ENCODE data around the gene CEP68.

DNA sequence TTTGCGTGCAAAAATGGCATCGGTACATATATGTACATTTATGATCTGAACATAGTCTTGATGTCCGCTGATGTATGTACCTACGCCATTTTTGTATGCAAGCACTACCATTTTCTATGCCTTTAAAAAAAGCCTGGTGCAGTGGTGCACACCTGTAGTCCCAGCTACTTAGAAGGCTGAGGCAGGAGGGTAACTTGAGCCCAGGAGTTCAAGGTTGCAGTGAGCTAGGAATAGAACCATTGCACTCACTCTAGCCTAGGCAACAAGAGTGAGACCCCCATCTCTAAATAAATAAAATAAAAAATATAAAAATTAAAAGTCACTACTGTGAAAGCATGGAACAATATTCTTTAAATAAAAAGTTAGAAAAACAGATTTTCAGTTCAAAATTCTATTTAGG, 57.0 kb downstream of the CEP68 start:
- TF ChIP-seq, protein P1, sequence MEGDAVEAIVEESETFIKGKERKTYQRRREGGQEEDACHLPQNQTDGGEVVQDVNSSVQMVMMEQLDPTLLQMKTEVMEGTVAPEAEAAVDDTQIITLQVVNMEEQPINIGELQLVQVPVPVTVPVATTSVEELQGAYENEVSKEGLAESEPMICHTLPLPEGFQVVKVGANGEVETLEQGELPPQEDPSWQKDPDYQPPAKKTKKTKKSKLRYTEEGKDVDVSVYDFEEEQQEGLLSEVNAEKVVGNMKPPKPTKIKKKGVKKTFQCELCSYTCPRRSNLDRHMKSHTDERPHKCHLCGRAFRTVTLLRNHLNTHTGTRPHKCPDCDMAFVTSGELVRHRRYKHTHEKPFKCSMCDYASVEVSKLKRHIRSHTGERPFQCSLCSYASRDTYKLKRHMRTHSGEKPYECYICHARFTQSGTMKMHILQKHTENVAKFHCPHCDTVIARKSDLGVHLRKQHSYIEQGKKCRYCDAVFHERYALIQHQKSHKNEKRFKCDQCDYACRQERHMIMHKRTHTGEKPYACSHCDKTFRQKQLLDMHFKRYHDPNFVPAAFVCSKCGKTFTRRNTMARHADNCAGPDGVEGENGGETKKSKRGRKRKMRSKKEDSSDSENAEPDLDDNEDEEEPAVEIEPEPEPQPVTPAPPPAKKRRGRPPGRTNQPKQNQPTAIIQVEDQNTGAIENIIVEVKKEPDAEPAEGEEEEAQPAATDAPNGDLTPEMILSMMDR (IDR thresholded peaks at IDR 0.05), result no peak
- no peak for TF ChIP-seq ZFX (IDR thresholded peaks at IDR 0.05; ENCODE audit: borderline replicate concordance)
